ENCODE measurements around the gene SLC45A1.

Gene SLC45A1

GRCh38 chr1:8338526-8339202 is 20.8 kb downstream of the SLC45A1 start:
- no peak for DNase-seq

GRCh38 chr1:8339203-8339600 is 21.3 kb downstream of the SLC45A1 start:
- DNase-seq, result no peak

GRCh38 chr1:8340448-8340847 is 22.5 kb downstream of the SLC45A1 start:
- DNase-seq, result no peak

GRCh38 chr1:8342325-8342724 is 24.4 kb downstream of the SLC45A1 start:
- no peak for DNase-seq

GRCh38 chr1:8343044-8343443 is 25.1 kb downstream of the SLC45A1 start:
- no peak for DNase-seq

- no peak for DNase-seq
Measured at GRCh38 chr1:8343464-8344001, 25.6 kb downstream of the SLC45A1 start.

- DNase-seq, result no peak
Measured at GRCh38 chr1:8344893-8345507, 27.1 kb downstream of the SLC45A1 start.

GRCh38 chr1:8345621-8346415 is 27.9 kb downstream of the SLC45A1 start:
- no peak for DNase-seq

GRCh38 chr1:8347635-8348034 is 29.7 kb downstream of the SLC45A1 start:
- DNase-seq, result no peak

- no peak for DNase-seq
Measured at GRCh38 chr1:8348047-8348776, 30.3 kb downstream of the SLC45A1 start.

GRCh38 chr1:8348777-8349472 is 31.0 kb downstream of the SLC45A1 start:
- peak; percentile 56 to 81 (median 72) for DNase-seq

- DNase-seq, result no peak
Measured at GRCh38 chr1:8349473-8349865, 31.6 kb downstream of the SLC45A1 start.

- DNase-seq, result no peak
Measured at GRCh38 chr1:8349961-8350360, 32.0 kb downstream of the SLC45A1 start.

- no peak for DNase-seq
Measured at GRCh38 chr1:8350914-8351684, 33.2 kb downstream of the SLC45A1 start.

GRCh38 chr1:8351693-8352470 is 34.0 kb downstream of the SLC45A1 start:
- peak in 2 of 3 donors; percentile 8 to 30 for DNase-seq

- no peak for DNase-seq
Measured at GRCh38 chr1:8352471-8352845, 34.5 kb downstream of the SLC45A1 start.

- no peak for DNase-seq
Measured at GRCh38 chr1:8352886-8353785, 35.2 kb downstream of the SLC45A1 start.

- no peak for DNase-seq
Measured at GRCh38 chr1:8354038-8354437, 36.1 kb downstream of the SLC45A1 start.

- DNase-seq, result no peak
Measured at GRCh38 chr1:8355439-8356255, 37.7 kb downstream of the SLC45A1 start.
